ENCODE data around the gene ARL14EPL.

The ARL14EPL gene

GRCh38 chr5:116044073-116044472 lies 11.8 kb downstream of the ARL14EPL start:
- Histone ChIP-seq H3K27ac (replicated peaks) (no peak overlapping the region), H3K27me3 (ENCODE audit: insufficient read depth, poor library complexity, severe bottlenecking) (no peaks in the 10 kb centered on the region), H3K4me3 (replicated peaks; ENCODE audit: insufficient read depth, low read length) (no peak overlapping the region)
- TF ChIP-seq GABPA (IDR thresholded peaks at IDR 0.05; ENCODE audit: low read depth), result no peak
- no peak for TF ChIP-seq POLR2AphosphoS5 (IDR thresholded peaks at IDR 0.05; ENCODE audit: low read depth)
- no peak for TF ChIP-seq CTCF (IDR thresholded peaks at IDR 0.05; ENCODE audit: insufficient read depth, low read length)
- TF ChIP-seq REST (IDR thresholded peaks at IDR 0.05; ENCODE audit: insufficient replicate concordance, low read depth), result no peak
- no peak for TF ChIP-seq SPI1 (IDR thresholded peaks at IDR 0.05; ENCODE audit: borderline replicate concordance, low read depth)
- no peak for DNase-seq (ENCODE audit: low read depth in 1 of 2, low spot score in 1 of 2)

GRCh38 chr5:116045821-116046220 lies 13.5 kb downstream of the ARL14EPL start:
- DNase-seq (ENCODE audit: low read depth in 1 of 2, low spot score in 1 of 2), result no peak
- Histone ChIP-seq H3K27ac (replicated peaks) (no peak overlapping the region), H3K27me3 (ENCODE audit: insufficient read depth, poor library complexity, severe bottlenecking) (no peaks in the 10 kb centered on the region), H3K4me3 (replicated peaks; ENCODE audit: insufficient read depth, low read length) (no peak overlapping the region)
- no peak for TF ChIP-seq SPI1 (IDR thresholded peaks at IDR 0.05; ENCODE audit: borderline replicate concordance, low read depth)
- no peak for TF ChIP-seq POLR2AphosphoS5 (IDR thresholded peaks at IDR 0.05; ENCODE audit: low read depth)
- no peak for TF ChIP-seq GABPA (IDR thresholded peaks at IDR 0.05; ENCODE audit: low read depth)
- no peak for TF ChIP-seq CTCF (IDR thresholded peaks at IDR 0.05; ENCODE audit: insufficient read depth, low read length)
- TF ChIP-seq REST (IDR thresholded peaks at IDR 0.05; ENCODE audit: insufficient replicate concordance, low read depth), result no peak

GRCh38 chr5:116046261-116046660 lies 14.0 kb downstream of the ARL14EPL start:
- no peak overlapping the region for H3K27ac ChIP-seq (replicated peaks)
- TF ChIP-seq POLR2AphosphoS5 (IDR thresholded peaks at IDR 0.05; ENCODE audit: low read depth) (no peak), GABPA (IDR thresholded peaks at IDR 0.05; ENCODE audit: low read depth) (no peak), SPI1 (IDR thresholded peaks at IDR 0.05; ENCODE audit: borderline replicate concordance, low read depth) (no peak), CTCF (IDR thresholded peaks at IDR 0.05; ENCODE audit: insufficient read depth, low read length) (no peak), REST (IDR thresholded peaks at IDR 0.05; ENCODE audit: insufficient replicate concordance, low read depth) (no peak)
- DNase-seq (ENCODE audit: low read depth in 1 of 2, low spot score in 1 of 2), result no peak
- H3K27me3 ChIP-seq (ENCODE audit: insufficient read depth, poor library complexity, severe bottlenecking), result no peaks in the 10 kb centered on the region
- H3K4me3 ChIP-seq (replicated peaks; ENCODE audit: insufficient read depth, low read length), result no peak overlapping the region

Measured in HL-60 (cell line).